A172 (cell line): ENCODE results near the gene TVP23A. TPM values are rescaled to one million over a fixed set of nuclear protein-coding genes. Genes with fewer than 3 reads are reported as not detected.

Experiments used
- total RNA-seq: library from RNA; depleted of rRNA; stranded (reverse); fragments of >200 nt; shearing (Covaris generic); gene quantifications from 2 replicates; pipeline ENCODE4 v1.2.3, GENCODE V29; 2014; rRNA removed

The TVP23A gene
- total RNA-seq, 1 experiment from 2014 or later, result not detected

Other genes starting within 250 kb of the TVP23A start
- 11.6 and 12.3 TPM in 2 replicates for gene EMP2, start 238.2 kb downstream of the TVP23A start, total RNA-seq
- gene TEKT5, start 123.9 kb downstream of the TVP23A start, total RNA-seq, result not detected in 2 replicates
- gene NUBP1, start 75.0 kb downstream of the TVP23A start, total RNA-seq, result 39.8 and 44.7 TPM in 2 replicates
- 0.07 TPM in 1 of 2 replicates, not detected in the other for gene CIITA, start 58.4 kb upstream of the TVP23A start, total RNA-seq
- gene DEXI, start 123.7 kb upstream of the TVP23A start, total RNA-seq, result 65.9 and 66.5 TPM in 2 replicates
- 13.3 and 17.3 TPM in 2 replicates for gene CLEC16A, start 125.8 kb upstream of the TVP23A start, total RNA-seq